HEK293 (cell line): ENCODE data around the gene MIR17HG.
"Not testable (repeated sequence)": the region's sequence is repeated elsewhere in the genome, so short reads cannot be mapped to it uniquely, and the experiment has no call there.

Source experiments
- CTCF ChIP-seq: fragments of 450-650 bp; formaldehyde crosslinking; IDR thresholded peaks from 2 replicates; pipeline ENCODE4 v1.5.1; 2016; ENCODE audit warnings: missing biosample characterization, missing genetic modification characterization
- KLF10 ChIP-seq: fragments of 450-650 bp; IDR thresholded peaks from 2 replicates; pipeline ENCODE4 v1.5.1; 2018; ENCODE audit warnings: missing biosample characterization, mild to moderate bottlenecking, missing genetic modification characterization
- KLF16 ChIP-seq: fragments of 450-650 bp; formaldehyde crosslinking; IDR thresholded peaks from 2 replicates; pipeline ENCODE4 v1.5.1; 2017; ENCODE audit warnings: missing biosample characterization, missing genetic modification characterization
- PRDM10 ChIP-seq: fragments of 450-650 bp; formaldehyde crosslinking; IDR thresholded peaks from 2 replicates; pipeline ENCODE4 v1.5.1; 2016; ENCODE audit warnings: missing biosample characterization, missing genetic modification characterization
- REST ChIP-seq: fragments of 450-650 bp; formaldehyde crosslinking; IDR thresholded peaks from 2 replicates; pipeline ENCODE4 v1.5.1; 2016; ENCODE audit warnings: missing biosample characterization, missing genetic modification characterization
- ZNF146 ChIP-seq: fragments of 450-650 bp; formaldehyde crosslinking; IDR thresholded peaks from 2 replicates; pipeline ENCODE4 v1.5.1; 2016; ENCODE audit warnings: missing biosample characterization, missing genetic modification characterization

- TF ChIP-seq CTCF (tag by site-specific recombination); KLF16; KLF10 (tag by site-specific recombination); REST (tag by site-specific recombination); ZNF146 (tag by site-specific recombination); PRDM10 (tag by site-specific recombination): not testable (repeated sequence)
Measured at GRCh38 chr13:91352891-91353290, 5.4 kb downstream of the MIR17HG start.
